ENCODE results near the gene AOX1. TPM values are rescaled to one million over a fixed set of nuclear protein-coding genes. Genes with fewer than 3 reads are reported as not detected.

The AOX1 gene
- total RNA-seq, 1 donor from 2014 or later: 3.4 TPM

DNA sequence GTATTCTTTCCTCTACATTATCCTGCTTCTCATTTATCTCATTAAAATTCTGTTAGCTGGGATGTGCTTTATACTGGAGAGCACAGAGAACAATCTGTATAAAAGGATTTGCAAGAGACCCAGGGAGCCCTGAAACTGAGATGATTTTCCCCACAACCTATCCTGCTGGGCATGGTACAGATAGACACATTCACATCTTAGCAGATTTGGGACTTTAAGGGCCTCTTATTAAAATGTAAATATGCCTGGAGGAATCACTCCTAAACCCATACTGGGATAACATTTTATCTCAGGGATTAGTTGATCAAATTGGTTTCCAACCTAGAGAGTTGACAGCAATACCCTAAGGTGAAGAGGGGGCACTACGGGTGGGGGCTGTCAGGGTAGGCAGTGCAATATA lies 45.5 kb downstream of the AOX1 start:
- H2AFZ ChIP-seq (ENCODE audit: low read depth, low read length): no peak overlapping the region
- H3K9ac ChIP-seq (ENCODE audit: low read length): no peak overlapping the region
- no peak overlapping the region for H3K4me2 ChIP-seq (ENCODE audit: low read length)
- Mint-ChIP-seq H3K27me3 (ENCODE audit: low read depth, unreplicated experiment) (no peaks in the 10 kb centered on the region), H3K4me3 (ENCODE audit: unreplicated experiment) (no peak overlapping the region), H3K36me3 (ENCODE audit: low read depth, unreplicated experiment) (no peaks in the 10 kb centered on the region), H3K4me1 (ENCODE audit: low read depth, unreplicated experiment) (no peaks in the 10 kb centered on the region), H3K9me3 (ENCODE audit: unreplicated experiment) (no peaks in the 10 kb centered on the region), H3K27ac (ENCODE audit: unreplicated experiment) (no peak overlapping the region)
- H3K4me1 ChIP-seq (ENCODE audit: insufficient read depth, low read length): no peaks in the 10 kb centered on the region
- H3K4me3 ChIP-seq (ENCODE audit: insufficient read depth, low read depth, low read length): no peak overlapping the region
- no peak for TF ChIP-seq EZH2 (IDR thresholded peaks at IDR 0.05; ENCODE audit: insufficient read depth, low read length)
- TF ChIP-seq, protein P1, sequence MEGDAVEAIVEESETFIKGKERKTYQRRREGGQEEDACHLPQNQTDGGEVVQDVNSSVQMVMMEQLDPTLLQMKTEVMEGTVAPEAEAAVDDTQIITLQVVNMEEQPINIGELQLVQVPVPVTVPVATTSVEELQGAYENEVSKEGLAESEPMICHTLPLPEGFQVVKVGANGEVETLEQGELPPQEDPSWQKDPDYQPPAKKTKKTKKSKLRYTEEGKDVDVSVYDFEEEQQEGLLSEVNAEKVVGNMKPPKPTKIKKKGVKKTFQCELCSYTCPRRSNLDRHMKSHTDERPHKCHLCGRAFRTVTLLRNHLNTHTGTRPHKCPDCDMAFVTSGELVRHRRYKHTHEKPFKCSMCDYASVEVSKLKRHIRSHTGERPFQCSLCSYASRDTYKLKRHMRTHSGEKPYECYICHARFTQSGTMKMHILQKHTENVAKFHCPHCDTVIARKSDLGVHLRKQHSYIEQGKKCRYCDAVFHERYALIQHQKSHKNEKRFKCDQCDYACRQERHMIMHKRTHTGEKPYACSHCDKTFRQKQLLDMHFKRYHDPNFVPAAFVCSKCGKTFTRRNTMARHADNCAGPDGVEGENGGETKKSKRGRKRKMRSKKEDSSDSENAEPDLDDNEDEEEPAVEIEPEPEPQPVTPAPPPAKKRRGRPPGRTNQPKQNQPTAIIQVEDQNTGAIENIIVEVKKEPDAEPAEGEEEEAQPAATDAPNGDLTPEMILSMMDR (IDR thresholded peaks at IDR 0.05; ENCODE audit: insufficient read depth, low read depth, low read length): no peak
- no peaks in the 10 kb centered on the region for H3K36me3 ChIP-seq (ENCODE audit: insufficient read depth, low read length)
- no peak overlapping the region for H3K27ac ChIP-seq (ENCODE audit: low read depth, low read length)
- DNase-seq (ENCODE audit: low read depth) (no peak), FAIRE-seq (no peak)
- no peaks in the 10 kb centered on the region for H3K79me2 ChIP-seq (ENCODE audit: insufficient read depth, low read length)
- no peaks in the 10 kb centered on the region for H3K9me3 ChIP-seq (ENCODE audit: insufficient read depth, low read depth, low read length)
- H3K27me3 ChIP-seq (ENCODE audit: insufficient read depth, low read length): no peaks in the 10 kb centered on the region
- H4K20me1 ChIP-seq (ENCODE audit: insufficient read depth, low read length): no peaks in the 10 kb centered on the region

DNA sequence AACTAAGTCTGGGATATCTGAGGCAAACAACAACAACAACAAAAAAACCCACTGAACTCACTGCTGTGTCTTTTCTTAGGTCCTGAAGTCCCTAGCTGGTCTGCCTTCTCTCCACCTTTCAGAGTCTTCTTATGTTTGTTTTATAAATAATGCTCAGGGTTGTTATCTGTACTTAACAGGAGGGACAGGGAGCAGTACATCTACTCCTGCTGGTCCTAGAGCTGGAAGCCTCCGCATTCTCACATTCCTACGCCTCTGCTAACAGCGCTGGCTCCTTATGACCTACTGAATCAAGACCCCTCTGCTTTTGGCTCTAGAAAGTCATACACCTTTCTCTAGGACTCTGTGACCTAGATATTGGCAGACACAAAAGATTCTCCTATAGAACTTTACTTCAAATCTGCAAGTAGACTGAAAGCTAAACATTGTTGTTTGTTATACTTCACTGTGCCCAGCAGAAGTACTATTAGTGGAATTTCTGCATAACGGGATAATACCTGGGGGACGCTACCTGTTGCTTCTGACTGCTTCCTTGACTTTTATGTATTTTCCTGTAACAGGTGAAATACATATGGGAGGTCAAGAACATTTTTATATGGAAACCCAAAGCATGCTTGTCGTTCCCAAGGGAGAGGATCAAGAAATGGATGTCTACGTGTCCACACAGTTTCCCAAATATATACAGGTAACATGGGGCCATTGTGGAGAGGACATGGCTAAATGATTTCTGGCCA lies 48.6 kb downstream of the AOX1 start:
- TF ChIP-seq, protein P1 (IDR thresholded peaks at IDR 0.05; ENCODE audit: insufficient read depth, low read depth, low read length): no peak
- TF ChIP-seq EZH2 (IDR thresholded peaks at IDR 0.05; ENCODE audit: insufficient read depth, low read length): no peak
- FAIRE-seq: no peak

DNA sequence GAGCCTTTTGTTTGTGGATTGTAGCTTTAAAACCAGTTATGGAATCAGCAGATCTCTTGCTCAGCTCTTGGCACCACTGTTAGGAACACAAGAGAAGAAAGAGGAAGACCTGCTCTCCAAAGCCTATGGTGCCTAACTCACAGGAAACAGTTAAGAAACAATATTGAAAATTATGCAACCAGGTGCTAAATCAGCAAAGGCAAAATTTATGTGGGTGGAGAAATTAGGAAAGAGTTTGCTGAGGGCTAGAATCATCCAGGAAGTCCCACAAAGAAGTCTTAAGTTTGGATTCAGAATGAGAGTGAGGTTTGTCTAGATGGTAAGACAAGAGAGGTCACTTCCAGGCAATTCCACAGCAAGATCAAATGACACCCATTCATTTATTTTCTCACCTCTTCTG lies 49.4 kb downstream of the AOX1 start:
- no peaks in the 10 kb centered on the region for H3K27me3 Mint-ChIP-seq (ENCODE audit: low read depth, unreplicated experiment)
- Histone ChIP-seq H3K27ac (ENCODE audit: low read depth, low read length) (no peak overlapping the region), H3K36me3 (ENCODE audit: insufficient read depth, low read length) (peaks cover 3% of the 10 kb centered on the region)

More for the DNA sequence above, 48.6 kb downstream of the AOX1 start:
- no peak overlapping the region for H3K9ac ChIP-seq (ENCODE audit: low read length)
- no peak overlapping the region for H3K4me3 ChIP-seq (ENCODE audit: insufficient read depth, low read depth, low read length)
- H3K36me3 ChIP-seq (ENCODE audit: insufficient read depth, low read length): peaks cover 3% of the 10 kb centered on the region
- H3K27me3 Mint-ChIP-seq (ENCODE audit: low read depth, unreplicated experiment): no peaks in the 10 kb centered on the region
- H3K79me2 ChIP-seq (ENCODE audit: insufficient read depth, low read length): no peaks in the 10 kb centered on the region
- H3K9me3 Mint-ChIP-seq (ENCODE audit: unreplicated experiment): no peaks in the 10 kb centered on the region
- no peak for DNase-seq (ENCODE audit: low read depth)
- H3K27me3 ChIP-seq (ENCODE audit: insufficient read depth, low read length): no peaks in the 10 kb centered on the region
- H3K4me1 ChIP-seq (ENCODE audit: insufficient read depth, low read length): no peaks in the 10 kb centered on the region
- H2AFZ ChIP-seq (ENCODE audit: low read depth, low read length): no peak overlapping the region
- H3K27ac ChIP-seq (ENCODE audit: low read depth, low read length): no peak overlapping the region
- H4K20me1 ChIP-seq (ENCODE audit: insufficient read depth, low read length): no peaks in the 10 kb centered on the region
- no peaks in the 10 kb centered on the region for H3K4me1 Mint-ChIP-seq (ENCODE audit: low read depth, unreplicated experiment)
- H3K36me3 Mint-ChIP-seq (ENCODE audit: low read depth, unreplicated experiment): no peaks in the 10 kb centered on the region
- H3K4me3 Mint-ChIP-seq (ENCODE audit: unreplicated experiment): no peak overlapping the region
- H3K27ac Mint-ChIP-seq (ENCODE audit: unreplicated experiment): no peak overlapping the region
- H3K4me2 ChIP-seq (ENCODE audit: low read length): no peak overlapping the region
- no peaks in the 10 kb centered on the region for H3K9me3 ChIP-seq (ENCODE audit: insufficient read depth, low read depth, low read length)

More for the DNA sequence above, 49.4 kb downstream of the AOX1 start:
- no peak for DNase-seq (ENCODE audit: low read depth)
- Mint-ChIP-seq H3K36me3 (ENCODE audit: low read depth, unreplicated experiment) (no peaks in the 10 kb centered on the region), H3K4me3 (ENCODE audit: unreplicated experiment) (no peak overlapping the region), H3K27ac (ENCODE audit: unreplicated experiment) (no peak overlapping the region), H3K4me1 (ENCODE audit: low read depth, unreplicated experiment) (no peaks in the 10 kb centered on the region), H3K9me3 (ENCODE audit: unreplicated experiment) (no peaks in the 10 kb centered on the region)
- H3K4me2 ChIP-seq (ENCODE audit: low read length): no peak overlapping the region
- TF ChIP-seq, protein P1 (IDR thresholded peaks at IDR 0.05; ENCODE audit: insufficient read depth, low read depth, low read length): no peak
- no peak for TF ChIP-seq EZH2 (IDR thresholded peaks at IDR 0.05; ENCODE audit: insufficient read depth, low read length)
- no peak overlapping the region for H3K9ac ChIP-seq (ENCODE audit: low read length)
- H3K79me2 ChIP-seq (ENCODE audit: insufficient read depth, low read length): no peaks in the 10 kb centered on the region
- H3K9me3 ChIP-seq (ENCODE audit: insufficient read depth, low read depth, low read length): no peaks in the 10 kb centered on the region
- H4K20me1 ChIP-seq (ENCODE audit: insufficient read depth, low read length): no peaks in the 10 kb centered on the region
- H2AFZ ChIP-seq (ENCODE audit: low read depth, low read length): no peak overlapping the region
- no peak overlapping the region for H3K4me3 ChIP-seq (ENCODE audit: insufficient read depth, low read depth, low read length)
- no peaks in the 10 kb centered on the region for H3K27me3 ChIP-seq (ENCODE audit: insufficient read depth, low read length)
- no peaks in the 10 kb centered on the region for H3K4me1 ChIP-seq (ENCODE audit: insufficient read depth, low read length)
- FAIRE-seq: no peak
